ENCODE results near the gene P3H2.

P3H2 gene

GRCh38 chr3:189941125-189941524 lies 179.6 kb downstream of the P3H2 start:
- peaks cover 10 to 12% of the 10 kb centered on the region in 2 donors for H3K27me3 Mint-ChIP-seq

GRCh38 chr3:189937302-189938127 lies 183.2 kb downstream of the P3H2 start:
- Mint-ChIP-seq H3K27ac (no peak overlapping the region), H3K9me3 (no peaks in the 10 kb centered on the region), H3K4me3 (no peak overlapping the region), H3K36me3 (ENCODE audit: insufficient read depth) (no peaks in the 10 kb centered on the region), H3K27me3 (peaks cover 3 to 9% of the 10 kb centered on the region in 2 donors), H3K4me1 (ENCODE audit: low read depth in 2 of 2) (no peaks in the 10 kb centered on the region)
- ATAC-seq (replicated peaks) (no peak), DNase-seq (no peak)

More at GRCh38 chr3:189941125-189941524, 179.6 kb downstream of the P3H2 start:
- DNase-seq: no peak
- H3K27ac Mint-ChIP-seq: no peak overlapping the region
- no peak for ATAC-seq (replicated peaks)
- H3K4me1 Mint-ChIP-seq (ENCODE audit: low read depth in 2 of 2): no peaks in the 10 kb centered on the region
- no peaks in the 10 kb centered on the region for H3K36me3 Mint-ChIP-seq (ENCODE audit: insufficient read depth)
- H3K4me3 Mint-ChIP-seq: no peak overlapping the region
- H3K9me3 Mint-ChIP-seq: no peaks in the 10 kb centered on the region

- Mint-ChIP-seq H3K9me3 (no peaks in the 10 kb centered on the region), H3K4me3 (no peak overlapping the region), H3K27me3 (peaks cover 0 to 9% of the 10 kb centered on the region in 2 donors), H3K36me3 (ENCODE audit: insufficient read depth) (no peaks in the 10 kb centered on the region), H3K4me1 (ENCODE audit: low read depth in 2 of 2) (no peaks in the 10 kb centered on the region), H3K27ac (no peak overlapping the region)
- DNase-seq: no peak
- ATAC-seq (replicated peaks): no peak
Observed at GRCh38 chr3:189936201-189936945, 184.3 kb downstream of the P3H2 start.

GRCh38 chr3:189927975-189928895 lies 192.5 kb downstream of the P3H2 start:
- no peaks in the 10 kb centered on the region for H3K36me3 Mint-ChIP-seq (ENCODE audit: insufficient read depth)
- no peak overlapping the region for H3K4me3 Mint-ChIP-seq
- H3K27me3 Mint-ChIP-seq: peaks cover 0 to 7% of the 10 kb centered on the region in 2 donors
- H3K27ac Mint-ChIP-seq: no peak overlapping the region
- no peaks in the 10 kb centered on the region for H3K9me3 Mint-ChIP-seq
- ATAC-seq (replicated peaks) (no peak), DNase-seq (no peak)
- no peaks in the 10 kb centered on the region for H3K4me1 Mint-ChIP-seq (ENCODE audit: low read depth in 2 of 2)

GRCh38 chr3:189921770-189922169 lies 198.9 kb downstream of the P3H2 start:
- Mint-ChIP-seq H3K4me1 (ENCODE audit: low read depth in 2 of 2) (no peaks in the 10 kb centered on the region), H3K27me3 (peaks cover 0 to 9% of the 10 kb centered on the region in 2 donors), H3K27ac (no peak overlapping the region), H3K36me3 (ENCODE audit: insufficient read depth) (no peaks in the 10 kb centered on the region), H3K4me3 (no peak overlapping the region), H3K9me3 (no peaks in the 10 kb centered on the region)
- ATAC-seq (replicated peaks): no peak
- no peak for DNase-seq

GRCh38 chr3:189914799-189915198 lies 205.9 kb downstream of the P3H2 start:
- H3K27ac Mint-ChIP-seq: no peak overlapping the region
- peaks cover 18 to 20% of the 10 kb centered on the region in 2 donors for H3K27me3 Mint-ChIP-seq
- ATAC-seq (replicated peaks) (no peak), DNase-seq (no peak)
- H3K4me3 Mint-ChIP-seq: no peak overlapping the region
- H3K4me1 Mint-ChIP-seq (ENCODE audit: low read depth in 2 of 2): no peaks in the 10 kb centered on the region
- H3K36me3 Mint-ChIP-seq (ENCODE audit: insufficient read depth): no peaks in the 10 kb centered on the region
- no peaks in the 10 kb centered on the region for H3K9me3 Mint-ChIP-seq

- no peaks in the 10 kb centered on the region for H3K4me1 Mint-ChIP-seq (ENCODE audit: low read depth in 2 of 2)
- no peaks in the 10 kb centered on the region for H3K36me3 Mint-ChIP-seq (ENCODE audit: insufficient read depth)
- H3K9me3 Mint-ChIP-seq: peaks cover 0 to 1% of the 10 kb centered on the region in 2 donors
- DNase-seq: no peak
- no peak overlapping the region for H3K4me3 Mint-ChIP-seq
- peaks cover 29 to 38% of the 10 kb centered on the region in 2 donors for H3K27me3 Mint-ChIP-seq
- no peak overlapping the region for H3K27ac Mint-ChIP-seq
- no peak for ATAC-seq (replicated peaks)
Observed at GRCh38 chr3:189911001-189911400, 209.7 kb downstream of the P3H2 start.

- DNase-seq: no peak
- H3K4me1 Mint-ChIP-seq (ENCODE audit: low read depth in 2 of 2): no peaks in the 10 kb centered on the region
- H3K27ac Mint-ChIP-seq: no peak overlapping the region
- H3K9me3 Mint-ChIP-seq: peaks cover 0 to 1% of the 10 kb centered on the region in 2 donors
- H3K36me3 Mint-ChIP-seq (ENCODE audit: insufficient read depth): no peaks in the 10 kb centered on the region
- H3K27me3 Mint-ChIP-seq: peaks cover 19 to 32% of the 10 kb centered on the region in 2 donors
- H3K4me3 Mint-ChIP-seq: no peak overlapping the region
- ATAC-seq (replicated peaks): no peak
Observed at GRCh38 chr3:189909573-189909972, 211.1 kb downstream of the P3H2 start.

- H3K4me1 Mint-ChIP-seq (ENCODE audit: low read depth in 2 of 2): no peaks in the 10 kb centered on the region
- peaks cover 19 to 32% of the 10 kb centered on the region in 2 donors for H3K27me3 Mint-ChIP-seq
- H3K4me3 Mint-ChIP-seq: no peak overlapping the region
- H3K9me3 Mint-ChIP-seq: peaks cover 0 to 1% of the 10 kb centered on the region in 2 donors
- H3K36me3 Mint-ChIP-seq (ENCODE audit: insufficient read depth): no peaks in the 10 kb centered on the region
- no peak for DNase-seq
- no peak for ATAC-seq (replicated peaks)
- no peak overlapping the region for H3K27ac Mint-ChIP-seq
Observed at GRCh38 chr3:189909139-189909538, 211.6 kb downstream of the P3H2 start.

- H3K27ac Mint-ChIP-seq: no peak overlapping the region
Observed at GRCh38 chr3:189908646-189909045, 212.1 kb downstream of the P3H2 start.

GRCh38 chr3:189907803-189908202 lies 212.9 kb downstream of the P3H2 start:
- Mint-ChIP-seq H3K4me3 (no peak overlapping the region), H3K27ac (no peak overlapping the region), H3K27me3 (peaks cover 11 to 26% of the 10 kb centered on the region in 2 donors), H3K9me3 (peaks cover 0 to 1% of the 10 kb centered on the region in 2 donors), H3K4me1 (ENCODE audit: low read depth in 2 of 2) (no peaks in the 10 kb centered on the region), H3K36me3 (ENCODE audit: insufficient read depth) (no peaks in the 10 kb centered on the region)
- ATAC-seq (replicated peaks) (no peak), DNase-seq (no peak)

More at GRCh38 chr3:189908646-189909045, 212.1 kb downstream of the P3H2 start:
- peaks cover 16 to 30% of the 10 kb centered on the region in 2 donors for H3K27me3 Mint-ChIP-seq
- no peaks in the 10 kb centered on the region for H3K4me1 Mint-ChIP-seq (ENCODE audit: low read depth in 2 of 2)
- DNase-seq (no peak), ATAC-seq (replicated peaks) (no peak)
- H3K4me3 Mint-ChIP-seq: no peak overlapping the region
- peaks cover 0 to 1% of the 10 kb centered on the region in 2 donors for H3K9me3 Mint-ChIP-seq
- H3K36me3 Mint-ChIP-seq (ENCODE audit: insufficient read depth): no peaks in the 10 kb centered on the region
